Panc1 (cell line): ENCODE data around the gene MYCBP2.

ENCODE experiments used
- POLR2AphosphoS5 ChIP-seq: IDR thresholded peaks from 2 replicates; pipeline ENCODE4 v1.6.1; 2012; ENCODE audit warnings: mild to moderate bottlenecking, low read depth, low read length, moderate library complexity
- TCF7L2 ChIP-seq: IDR thresholded peaks from 2 replicates; pipeline ENCODE4 v1.6.1; 2011; ENCODE audit warnings: mild to moderate bottlenecking, low read depth, low read length, inconsistent platforms
- TF ChIP-seq, protein P1 (sequence below), 2 experiments: IDR thresholded peaks; 2 replicates each; pipeline ENCODE4 v1.6.1; 2011 to 2012; ENCODE audit warnings: low read depth in 2 of 2, control low read depth in 1 of 2, low read length in 1 of 2, mild to moderate bottlenecking in 1 of 2, moderate library complexity in 1 of 2; ENCODE audit not compliant: insufficient read depth in 1 of 2
- TF ChIP-seq, protein P2 (sequence below): fragments of 450-650 bp; IDR thresholded peaks from 2 replicates; pipeline ENCODE4 v1.5.1; 2017; ENCODE audit warnings: mild to moderate bottlenecking

DNA sequence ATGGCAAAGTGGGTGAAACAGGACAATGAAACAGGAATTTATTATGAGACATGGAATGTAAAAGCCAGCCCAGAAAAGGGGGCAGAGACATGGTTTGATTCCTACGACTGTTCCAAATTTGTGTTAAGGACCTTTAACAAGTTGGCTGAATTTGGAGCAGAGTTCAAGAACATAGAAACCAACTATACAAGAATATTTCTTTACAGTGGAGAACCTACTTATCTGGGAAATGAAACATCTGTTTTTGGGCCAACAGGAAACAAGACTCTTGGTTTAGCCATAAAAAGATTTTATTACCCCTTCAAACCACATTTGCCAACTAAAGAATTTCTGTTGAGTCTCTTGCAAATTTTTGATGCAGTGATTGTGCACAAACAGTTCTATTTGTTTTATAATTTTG lies 326.4 kb downstream of the MYCBP2 start:
- TF ChIP-seq, protein P1, sequence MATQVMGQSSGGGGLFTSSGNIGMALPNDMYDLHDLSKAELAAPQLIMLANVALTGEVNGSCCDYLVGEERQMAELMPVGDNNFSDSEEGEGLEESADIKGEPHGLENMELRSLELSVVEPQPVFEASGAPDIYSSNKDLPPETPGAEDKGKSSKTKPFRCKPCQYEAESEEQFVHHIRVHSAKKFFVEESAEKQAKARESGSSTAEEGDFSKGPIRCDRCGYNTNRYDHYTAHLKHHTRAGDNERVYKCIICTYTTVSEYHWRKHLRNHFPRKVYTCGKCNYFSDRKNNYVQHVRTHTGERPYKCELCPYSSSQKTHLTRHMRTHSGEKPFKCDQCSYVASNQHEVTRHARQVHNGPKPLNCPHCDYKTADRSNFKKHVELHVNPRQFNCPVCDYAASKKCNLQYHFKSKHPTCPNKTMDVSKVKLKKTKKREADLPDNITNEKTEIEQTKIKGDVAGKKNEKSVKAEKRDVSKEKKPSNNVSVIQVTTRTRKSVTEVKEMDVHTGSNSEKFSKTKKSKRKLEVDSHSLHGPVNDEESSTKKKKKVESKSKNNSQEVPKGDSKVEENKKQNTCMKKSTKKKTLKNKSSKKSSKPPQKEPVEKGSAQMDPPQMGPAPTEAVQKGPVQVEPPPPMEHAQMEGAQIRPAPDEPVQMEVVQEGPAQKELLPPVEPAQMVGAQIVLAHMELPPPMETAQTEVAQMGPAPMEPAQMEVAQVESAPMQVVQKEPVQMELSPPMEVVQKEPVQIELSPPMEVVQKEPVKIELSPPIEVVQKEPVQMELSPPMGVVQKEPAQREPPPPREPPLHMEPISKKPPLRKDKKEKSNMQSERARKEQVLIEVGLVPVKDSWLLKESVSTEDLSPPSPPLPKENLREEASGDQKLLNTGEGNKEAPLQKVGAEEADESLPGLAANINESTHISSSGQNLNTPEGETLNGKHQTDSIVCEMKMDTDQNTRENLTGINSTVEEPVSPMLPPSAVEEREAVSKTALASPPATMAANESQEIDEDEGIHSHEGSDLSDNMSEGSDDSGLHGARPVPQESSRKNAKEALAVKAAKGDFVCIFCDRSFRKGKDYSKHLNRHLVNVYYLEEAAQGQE (IDR thresholded peaks at IDR 0.05; ENCODE audit: insufficient read depth in 1 of 2, low read depth in 2 of 2, low read length in 1 of 2), result no peak
- TF ChIP-seq POLR2AphosphoS5, result no peak
- TF ChIP-seq, protein P2, sequence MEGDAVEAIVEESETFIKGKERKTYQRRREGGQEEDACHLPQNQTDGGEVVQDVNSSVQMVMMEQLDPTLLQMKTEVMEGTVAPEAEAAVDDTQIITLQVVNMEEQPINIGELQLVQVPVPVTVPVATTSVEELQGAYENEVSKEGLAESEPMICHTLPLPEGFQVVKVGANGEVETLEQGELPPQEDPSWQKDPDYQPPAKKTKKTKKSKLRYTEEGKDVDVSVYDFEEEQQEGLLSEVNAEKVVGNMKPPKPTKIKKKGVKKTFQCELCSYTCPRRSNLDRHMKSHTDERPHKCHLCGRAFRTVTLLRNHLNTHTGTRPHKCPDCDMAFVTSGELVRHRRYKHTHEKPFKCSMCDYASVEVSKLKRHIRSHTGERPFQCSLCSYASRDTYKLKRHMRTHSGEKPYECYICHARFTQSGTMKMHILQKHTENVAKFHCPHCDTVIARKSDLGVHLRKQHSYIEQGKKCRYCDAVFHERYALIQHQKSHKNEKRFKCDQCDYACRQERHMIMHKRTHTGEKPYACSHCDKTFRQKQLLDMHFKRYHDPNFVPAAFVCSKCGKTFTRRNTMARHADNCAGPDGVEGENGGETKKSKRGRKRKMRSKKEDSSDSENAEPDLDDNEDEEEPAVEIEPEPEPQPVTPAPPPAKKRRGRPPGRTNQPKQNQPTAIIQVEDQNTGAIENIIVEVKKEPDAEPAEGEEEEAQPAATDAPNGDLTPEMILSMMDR, result no peak
- no peak for TF ChIP-seq TCF7L2
